Measurements from ENCODE around the gene DOCK1.
"Not testable (repeated sequence)": the region's sequence is repeated elsewhere in the genome, so short reads cannot be mapped to it uniquely, and the experiment has no call there.

DOCK1 gene

DNA sequence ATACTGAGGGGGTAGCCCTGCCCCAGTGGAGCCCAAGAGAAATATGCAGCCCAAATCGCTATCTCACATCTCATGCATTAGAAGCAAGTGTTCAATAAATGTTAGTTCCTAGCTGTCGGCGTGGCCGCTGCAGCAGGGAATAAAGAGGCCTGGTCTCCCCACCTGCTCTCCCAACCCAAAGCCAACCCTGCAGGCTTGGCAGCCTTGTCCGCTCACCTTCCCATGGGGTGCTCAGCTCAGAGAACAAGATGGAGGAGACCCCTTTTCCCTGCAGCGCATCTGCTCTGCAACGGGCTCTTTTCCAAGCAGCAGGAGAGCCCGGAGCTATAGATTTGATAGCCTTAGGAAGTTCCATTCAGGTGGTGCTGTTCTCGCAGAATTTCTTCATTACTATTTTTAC, 12.0 kb upstream of the DOCK1 start:
- no peaks in the 10 kb centered on the region for H3K36me3 ChIP-seq (ENCODE audit: low read depth)
- TF ChIP-seq, protein P1, sequence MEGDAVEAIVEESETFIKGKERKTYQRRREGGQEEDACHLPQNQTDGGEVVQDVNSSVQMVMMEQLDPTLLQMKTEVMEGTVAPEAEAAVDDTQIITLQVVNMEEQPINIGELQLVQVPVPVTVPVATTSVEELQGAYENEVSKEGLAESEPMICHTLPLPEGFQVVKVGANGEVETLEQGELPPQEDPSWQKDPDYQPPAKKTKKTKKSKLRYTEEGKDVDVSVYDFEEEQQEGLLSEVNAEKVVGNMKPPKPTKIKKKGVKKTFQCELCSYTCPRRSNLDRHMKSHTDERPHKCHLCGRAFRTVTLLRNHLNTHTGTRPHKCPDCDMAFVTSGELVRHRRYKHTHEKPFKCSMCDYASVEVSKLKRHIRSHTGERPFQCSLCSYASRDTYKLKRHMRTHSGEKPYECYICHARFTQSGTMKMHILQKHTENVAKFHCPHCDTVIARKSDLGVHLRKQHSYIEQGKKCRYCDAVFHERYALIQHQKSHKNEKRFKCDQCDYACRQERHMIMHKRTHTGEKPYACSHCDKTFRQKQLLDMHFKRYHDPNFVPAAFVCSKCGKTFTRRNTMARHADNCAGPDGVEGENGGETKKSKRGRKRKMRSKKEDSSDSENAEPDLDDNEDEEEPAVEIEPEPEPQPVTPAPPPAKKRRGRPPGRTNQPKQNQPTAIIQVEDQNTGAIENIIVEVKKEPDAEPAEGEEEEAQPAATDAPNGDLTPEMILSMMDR (IDR thresholded peaks at IDR 0.05; ENCODE audit: poor library complexity, severe bottlenecking): no peak
- DNase-seq (ENCODE audit: low spot score) (no peak), ATAC-seq (ENCODE audit: low read depth) (no peak)
- H3K9me3 ChIP-seq (ENCODE audit: severe bottlenecking): no peaks in the 10 kb centered on the region
- no peak overlapping the region for H3K4me3 ChIP-seq (ENCODE audit: severe bottlenecking)
- no peaks in the 10 kb centered on the region for H3K4me1 ChIP-seq (ENCODE audit: insufficient read depth, poor library complexity, severe bottlenecking)
- H3K27me3 ChIP-seq (ENCODE audit: insufficient read depth, poor library complexity, severe bottlenecking): no peaks in the 10 kb centered on the region
- no peak overlapping the region for H3K27ac ChIP-seq (ENCODE audit: poor library complexity, severe bottlenecking)

DNA sequence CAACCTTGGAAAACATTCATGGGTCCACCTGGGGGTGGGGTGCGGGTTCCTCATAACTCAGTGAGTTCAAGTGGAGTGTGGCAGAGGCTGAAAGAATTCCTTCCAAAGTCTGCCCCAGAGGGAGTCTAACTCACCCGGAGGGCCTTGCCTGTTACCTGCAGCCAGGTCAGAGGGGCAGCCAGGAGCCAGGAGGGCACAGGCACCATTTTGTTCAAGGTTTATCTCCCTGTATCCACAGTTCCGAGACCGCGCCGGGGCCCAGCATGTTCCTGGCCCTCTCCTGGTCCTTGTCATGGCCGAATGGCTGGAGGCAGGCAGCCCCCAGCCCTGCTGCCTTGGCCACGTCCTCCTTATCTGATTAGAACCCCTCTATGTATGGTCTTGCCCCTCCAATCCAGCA, 11.4 kb upstream of the DOCK1 start:
- Histone ChIP-seq H3K4me3 (ENCODE audit: severe bottlenecking) (no peak overlapping the region), H3K27ac (ENCODE audit: poor library complexity, severe bottlenecking) (no peak overlapping the region), H3K9me3 (ENCODE audit: severe bottlenecking) (no peaks in the 10 kb centered on the region), H3K36me3 (ENCODE audit: low read depth) (no peaks in the 10 kb centered on the region), H3K4me1 (ENCODE audit: insufficient read depth, poor library complexity, severe bottlenecking) (no peaks in the 10 kb centered on the region), H3K27me3 (ENCODE audit: insufficient read depth, poor library complexity, severe bottlenecking) (no peaks in the 10 kb centered on the region)
- ATAC-seq (ENCODE audit: low read depth) (no peak), DNase-seq (ENCODE audit: low spot score) (no peak)
- TF ChIP-seq, protein P1 (IDR thresholded peaks at IDR 0.05; ENCODE audit: poor library complexity, severe bottlenecking): no peak

DNA sequence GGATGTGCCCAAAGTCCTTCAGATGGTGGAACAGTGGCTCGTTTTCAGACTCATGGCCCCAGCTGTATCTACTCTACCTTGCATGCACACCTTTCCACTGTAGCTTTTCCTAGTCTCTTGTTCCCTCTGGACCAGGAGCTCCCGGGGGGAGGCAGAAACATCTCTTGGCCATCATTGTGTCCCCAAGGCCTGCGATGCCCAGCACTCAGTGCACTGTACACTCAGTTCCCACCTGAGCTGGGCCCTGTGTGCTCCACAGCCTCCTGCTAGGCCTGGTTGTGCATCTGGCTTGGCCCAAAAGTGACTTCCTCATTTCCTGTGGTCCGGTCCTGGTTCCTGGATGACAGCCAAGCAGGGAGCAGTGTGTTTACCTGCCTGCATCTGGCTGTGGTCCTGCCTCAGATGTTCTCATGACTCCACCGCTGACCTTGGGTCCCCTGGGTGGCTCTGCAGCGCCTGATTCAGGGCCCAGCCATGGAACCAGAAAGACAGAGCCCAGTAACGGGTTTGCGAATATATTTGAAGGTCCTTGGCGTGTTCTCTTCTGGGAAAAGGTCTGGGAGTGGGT, 9.9 kb upstream of the DOCK1 start:
- TF ChIP-seq, protein P1 (IDR thresholded peaks at IDR 0.05; ENCODE audit: poor library complexity, severe bottlenecking): no peak
- ATAC-seq (ENCODE audit: low read depth): no peak
- Histone ChIP-seq H3K9me3 (ENCODE audit: severe bottlenecking) (no peaks in the 10 kb centered on the region), H3K4me1 (ENCODE audit: insufficient read depth, poor library complexity, severe bottlenecking) (no peaks in the 10 kb centered on the region), H3K27ac (ENCODE audit: poor library complexity, severe bottlenecking) (no peak overlapping the region), H3K27me3 (ENCODE audit: insufficient read depth, poor library complexity, severe bottlenecking) (no peaks in the 10 kb centered on the region), H3K36me3 (ENCODE audit: low read depth) (no peaks in the 10 kb centered on the region), H3K4me3 (ENCODE audit: severe bottlenecking) (no peak overlapping the region)
- no peak for DNase-seq (ENCODE audit: low spot score)

DNA sequence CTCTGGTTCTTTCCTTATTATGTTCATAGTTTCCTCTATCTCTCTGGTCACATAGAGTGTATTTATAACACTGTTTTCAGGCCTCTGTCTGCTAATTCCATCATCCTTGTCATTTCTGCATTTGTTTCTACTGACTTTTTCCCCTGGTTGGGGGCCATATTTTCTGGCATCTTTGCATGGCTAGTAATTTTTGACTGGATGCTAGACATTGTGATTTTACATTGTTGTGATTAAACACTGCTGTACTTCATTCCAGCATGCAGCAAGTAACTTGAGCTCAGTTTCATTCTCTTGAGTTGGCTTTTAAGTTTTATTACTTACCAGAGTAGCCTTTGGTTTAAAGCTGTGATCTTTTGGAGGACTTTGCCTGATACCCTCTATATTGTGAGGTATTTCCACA, 6.8 kb upstream of the DOCK1 start:
- H3K4me3 ChIP-seq (ENCODE audit: severe bottlenecking): no peak overlapping the region
- no peaks in the 10 kb centered on the region for H3K36me3 ChIP-seq (ENCODE audit: low read depth)
- peaks cover 14% of the 10 kb centered on the region for H3K4me1 ChIP-seq (ENCODE audit: insufficient read depth, poor library complexity, severe bottlenecking)
- no peaks in the 10 kb centered on the region for H3K27me3 ChIP-seq (ENCODE audit: insufficient read depth, poor library complexity, severe bottlenecking)
- no peak overlapping the region for H3K27ac ChIP-seq (ENCODE audit: poor library complexity, severe bottlenecking)
- ATAC-seq (ENCODE audit: low read depth): no peak
- no peaks in the 10 kb centered on the region for H3K9me3 ChIP-seq (ENCODE audit: severe bottlenecking)
- TF ChIP-seq, protein P1 (IDR thresholded peaks at IDR 0.05; ENCODE audit: poor library complexity, severe bottlenecking): no peak
- no peak for DNase-seq (ENCODE audit: low spot score)

DNA sequence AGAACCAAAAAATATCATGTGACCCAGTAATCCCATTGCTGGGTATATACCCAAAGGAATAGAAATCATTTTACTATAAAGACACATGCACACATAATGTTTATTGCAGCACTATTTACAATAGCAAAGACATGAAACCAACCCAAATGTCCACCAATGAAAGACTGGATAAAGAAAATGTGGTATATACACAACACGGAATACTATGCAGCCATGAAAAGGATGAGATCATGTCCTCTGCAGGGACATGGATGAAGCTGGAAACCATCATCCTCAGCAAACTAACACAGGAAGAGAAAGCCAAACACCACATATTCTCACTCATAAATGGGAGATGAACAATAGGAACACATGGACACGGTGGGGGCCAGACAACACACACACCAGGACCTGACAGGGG, 5.7 kb upstream of the DOCK1 start:
- H3K27me3 ChIP-seq (ENCODE audit: insufficient read depth, poor library complexity, severe bottlenecking); H3K4me3 ChIP-seq (ENCODE audit: severe bottlenecking); H3K27ac ChIP-seq (ENCODE audit: poor library complexity, severe bottlenecking); H3K9me3 ChIP-seq (ENCODE audit: severe bottlenecking); ATAC-seq (ENCODE audit: low read depth); H3K36me3 ChIP-seq (ENCODE audit: low read depth); DNase-seq (ENCODE audit: low spot score): not testable (repeated sequence)
- peaks cover 17% of the 10 kb centered on the region for H3K4me1 ChIP-seq (ENCODE audit: insufficient read depth, poor library complexity, severe bottlenecking)

Measured in RWPE2 (cell line).